ENCODE results near the gene RNF225.

- TF ChIP-seq CTCF (IDR thresholded peaks at IDR 0.05) = no peak
- TF ChIP-seq ATF3 (CRISPR knock-in tag; conservative IDR thresholded peaks at IDR 0.05) = no peak
- no peak for TF ChIP-seq PREB (CRISPR knock-in tag; IDR thresholded peaks at IDR 0.05; ENCODE audit: borderline replicate concordance)
- no peak for TF ChIP-seq NR1H2 (CRISPR knock-in tag; IDR thresholded peaks at IDR 0.05)
- no peak for TF ChIP-seq TEAD4 (CRISPR knock-in tag; IDR thresholded peaks at IDR 0.05)
- no peak for TF ChIP-seq GABPB1 (CRISPR knock-in tag; IDR thresholded peaks at IDR 0.05)
Observed at GRCh38 chr19:58379246-58379645, 16.2 kb upstream of the RNF225 start.
